Measurements from ENCODE around the gene ANKDD1B. TPM values are rescaled to one million over a fixed set of nuclear protein-coding genes. Genes with fewer than 3 reads are reported as not detected.

ANKDD1B gene
- total RNA-seq, 4 donors from 2014 or later: 3.2 to 5.0 TPM; not detected in 2

DNA sequence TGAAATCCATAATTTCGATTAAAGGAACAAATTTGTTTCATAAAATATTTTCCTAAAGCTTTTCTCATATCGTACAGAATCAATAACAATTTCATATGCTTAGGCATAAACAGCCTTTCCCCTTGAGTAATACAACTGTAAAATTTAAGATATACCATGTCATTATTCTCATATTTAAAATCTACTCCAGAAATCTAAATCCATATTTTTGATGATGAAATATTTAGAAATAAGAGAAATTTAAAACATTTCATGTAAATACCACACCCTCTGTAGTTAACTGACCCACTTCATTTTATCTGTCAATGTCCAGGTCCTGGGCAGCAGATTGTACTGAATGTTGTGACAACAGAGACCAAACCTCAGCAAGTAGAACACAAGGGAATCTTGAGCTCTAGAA, 100.8 kb downstream of the ANKDD1B start:
- no peaks in the 10 kb centered on the region for H3K9me3 ChIP-seq
- peaks cover 0 to 11% (median 0%) of the 10 kb centered on the region in 4 donors for H3K4me1 ChIP-seq
- no peak for DNase-seq
- no peaks in the 10 kb centered on the region for H3K27me3 ChIP-seq
- no peak for TF ChIP-seq POLR2A (IDR thresholded peaks at IDR 0.05)
- TF ChIP-seq, protein P1, sequence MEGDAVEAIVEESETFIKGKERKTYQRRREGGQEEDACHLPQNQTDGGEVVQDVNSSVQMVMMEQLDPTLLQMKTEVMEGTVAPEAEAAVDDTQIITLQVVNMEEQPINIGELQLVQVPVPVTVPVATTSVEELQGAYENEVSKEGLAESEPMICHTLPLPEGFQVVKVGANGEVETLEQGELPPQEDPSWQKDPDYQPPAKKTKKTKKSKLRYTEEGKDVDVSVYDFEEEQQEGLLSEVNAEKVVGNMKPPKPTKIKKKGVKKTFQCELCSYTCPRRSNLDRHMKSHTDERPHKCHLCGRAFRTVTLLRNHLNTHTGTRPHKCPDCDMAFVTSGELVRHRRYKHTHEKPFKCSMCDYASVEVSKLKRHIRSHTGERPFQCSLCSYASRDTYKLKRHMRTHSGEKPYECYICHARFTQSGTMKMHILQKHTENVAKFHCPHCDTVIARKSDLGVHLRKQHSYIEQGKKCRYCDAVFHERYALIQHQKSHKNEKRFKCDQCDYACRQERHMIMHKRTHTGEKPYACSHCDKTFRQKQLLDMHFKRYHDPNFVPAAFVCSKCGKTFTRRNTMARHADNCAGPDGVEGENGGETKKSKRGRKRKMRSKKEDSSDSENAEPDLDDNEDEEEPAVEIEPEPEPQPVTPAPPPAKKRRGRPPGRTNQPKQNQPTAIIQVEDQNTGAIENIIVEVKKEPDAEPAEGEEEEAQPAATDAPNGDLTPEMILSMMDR (IDR thresholded peaks at IDR 0.05): no peak
- H3K4me3 ChIP-seq: no peak overlapping the region
- no peak overlapping the region for H3K27ac ChIP-seq
- no peaks in the 10 kb centered on the region for H3K36me3 ChIP-seq

DNA sequence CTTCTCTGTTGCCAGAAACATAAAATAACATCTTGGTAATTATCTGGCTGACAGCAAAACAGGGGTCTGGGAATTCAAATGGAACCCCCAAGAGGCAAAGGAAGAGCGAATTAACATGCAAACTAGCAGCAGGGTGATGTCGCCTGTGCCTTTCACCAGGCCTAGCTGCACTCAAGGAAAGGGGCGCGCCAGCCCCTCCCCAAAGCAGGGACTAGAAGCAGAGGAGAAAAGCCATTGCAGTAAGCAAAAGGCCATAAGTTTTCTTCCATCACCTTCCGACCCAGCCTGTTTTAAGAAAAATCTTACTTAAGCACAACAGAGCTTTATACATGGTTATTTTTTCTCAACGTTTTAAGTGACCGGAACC, 105.4 kb downstream of the ANKDD1B start:
- Histone ChIP-seq H3K4me1 (peaks cover 0 to 11% (median 0%) of the 10 kb centered on the region in 4 donors), H3K27ac (peak overlapping the region; percentile 77 to 92 (median 85)), H3K36me3 (no peaks in the 10 kb centered on the region), H3K9me3 (no peaks in the 10 kb centered on the region), H3K4me3 (peak overlapping the region; percentile 63 to 86 (median 80)), H3K27me3 (no peaks in the 10 kb centered on the region)
- no peak for DNase-seq
- no peak for TF ChIP-seq POLR2A (IDR thresholded peaks at IDR 0.05)
- TF ChIP-seq, protein P1 (IDR thresholded peaks at IDR 0.05): no peak

DNA sequence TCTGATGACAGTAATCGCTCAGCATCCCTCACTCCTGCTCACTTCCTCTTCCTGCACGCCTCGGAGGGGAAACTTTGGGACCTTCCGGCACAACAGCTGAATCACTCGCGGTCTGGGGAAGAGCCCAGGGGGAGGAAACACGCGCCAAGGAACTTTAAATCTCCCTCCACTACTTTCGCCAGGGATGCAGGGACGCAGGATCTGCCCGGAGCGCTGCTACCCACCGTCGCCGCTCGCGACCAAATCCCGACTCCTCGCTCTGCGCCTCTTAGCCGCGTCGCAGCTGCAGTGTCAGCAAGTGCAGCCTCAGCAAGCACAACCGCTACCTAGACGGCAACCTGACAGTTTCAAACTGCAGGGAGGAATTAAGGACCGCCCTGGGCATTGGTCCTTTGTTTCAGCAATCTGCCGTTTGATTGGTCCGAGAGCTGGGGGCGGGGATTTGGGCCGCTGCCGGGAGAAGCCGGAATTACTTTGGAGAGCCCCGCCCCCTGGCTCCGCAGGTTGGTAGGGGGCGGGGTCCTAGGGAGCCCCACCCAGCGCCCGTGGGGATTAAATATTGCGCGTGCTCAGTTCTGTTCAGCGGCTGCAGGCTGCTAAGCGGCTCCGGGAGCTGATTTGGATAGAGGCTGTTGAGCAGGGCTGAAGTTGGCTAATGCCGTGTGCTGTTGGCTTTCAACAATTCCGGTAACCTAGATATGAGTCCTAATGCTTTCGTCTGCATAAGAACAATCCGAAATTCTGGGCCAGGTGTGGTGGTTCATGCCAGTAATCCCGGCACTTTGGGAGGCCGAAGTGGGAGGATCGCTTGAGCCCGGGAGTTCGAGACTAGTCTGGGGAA, 106.0 kb downstream of the ANKDD1B start, which contains the start of gene POC5:
Gene POC5, minus strand, starts transcription at position 356 of the 841 bp plus-strand sequence. CDS start 4,500 bp downstream, outside the sequence.
- H3K36me3 ChIP-seq: no peaks in the 10 kb centered on the region
- H3K4me3 ChIP-seq: peak within 1 kb of the TSS; percentile 63 to 86 (median 80)
- TF ChIP-seq, protein P1 (IDR thresholded peaks at IDR 0.05): peak in 1 of 6 experiments; percentile 1
- TF ChIP-seq POLR2A (IDR thresholded peaks at IDR 0.05): peak; percentile 72 to 73
- no peaks in the 10 kb centered on the region for H3K9me3 ChIP-seq
- no peaks in the 10 kb centered on the region for H3K27me3 ChIP-seq
- DNase-seq: peak; percentile 98 to 99 (median 99)
- peak within 1 kb of the TSS; percentile 77 to 92 (median 85) for H3K27ac ChIP-seq
- peaks cover 0 to 11% (median 0%) of the 10 kb centered on the region in 4 donors for H3K4me1 ChIP-seq

DNA sequence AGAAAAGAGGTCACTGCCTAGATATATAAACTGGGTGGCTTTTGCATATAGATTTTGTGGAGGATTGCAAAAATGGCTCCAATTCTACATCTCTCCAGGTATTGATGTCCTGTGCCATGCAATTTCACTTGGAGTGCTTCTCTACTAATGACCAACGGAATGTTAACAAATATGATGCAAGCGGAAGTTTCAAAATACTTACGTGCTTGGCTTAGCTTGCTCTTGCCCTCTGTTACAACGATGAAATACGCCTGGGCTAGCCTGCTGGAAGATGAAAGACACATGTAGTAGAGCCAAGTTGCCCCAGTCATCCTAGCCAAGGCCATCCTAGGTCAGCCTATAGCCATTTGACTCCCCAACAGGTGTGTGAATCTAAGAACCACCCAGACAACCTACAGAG, 109.6 kb downstream of the ANKDD1B start:
- no peak for DNase-seq
- Histone ChIP-seq H3K4me3 (no peak overlapping the region), H3K4me1 (peaks cover 0 to 9% (median 0%) of the 10 kb centered on the region in 4 donors), H3K27me3 (no peaks in the 10 kb centered on the region), H3K27ac (no peak overlapping the region), H3K9me3 (no peaks in the 10 kb centered on the region), H3K36me3 (no peaks in the 10 kb centered on the region)
- TF ChIP-seq, protein P1 (IDR thresholded peaks at IDR 0.05): no peak
- no peak for TF ChIP-seq POLR2A (IDR thresholded peaks at IDR 0.05)

Small RNA genes lying within 50 kb of the gene (small RNA-seq; reads per million reads assigned to genes)
- 0 reads per million in 2 donors for gene RNU6-680P

Other genes with a start within 250 kb of the ANKDD1B start
- 10 to 100 TPM; 32.2 to 52.0 (median 39.6) TPM for gene CERT1, start 99.8 kb upstream of the ANKDD1B start, total RNA-seq
- gene POLK, start 99.6 kb upstream of the ANKDD1B start, total RNA-seq: 10 to 100 TPM; 24.5 to 58.6 (median 28.3) TPM
- gene POC5, start 106.0 kb downstream of the ANKDD1B start, total RNA-seq: 10 to 100 TPM in 2 of 4 donors, 1 to 10 TPM in 2; 5.1 to 68.5 (median 9.3) TPM